ENCODE results near the gene RDM1. TPM values are rescaled to one million over a fixed set of nuclear protein-coding genes. Genes with fewer than 3 reads are reported as not detected.

The RDM1 gene
- total and polyA plus RNA-seq, 9 donors = 0.39 to 1.4 (median 0.76) TPM

- H3K9me3 ChIP-seq (replicated peaks; ENCODE audit: control insufficient read depth, low read depth, low read length) = no peaks in the 10 kb centered on the region
- no peaks in the 10 kb centered on the region for H3K36me3 ChIP-seq (ENCODE audit: control insufficient read depth, insufficient read depth, low read length)
- no peak overlapping the region for H3K4me3 ChIP-seq (ENCODE audit: low read length)
- 98% methylated on average over 5 of the region's 5 CpGs for WGBS (ENCODE audit: insufficient coverage)
- no peak for DNase-seq
- peaks cover 12% of the 10 kb centered on the region for H3K4me1 ChIP-seq (ENCODE audit: control insufficient read depth, insufficient read depth, low read length)
- H3K27me3 ChIP-seq (ENCODE audit: control insufficient read depth, insufficient read depth, low read length) = no peaks in the 10 kb centered on the region
- H3K27ac ChIP-seq (ENCODE audit: low read length) = no peak overlapping the region
Observed at GRCh38 chr17:35936063-35936462, 5.5 kb upstream of the RDM1 start.

- no peaks in the 10 kb centered on the region for H3K27me3 ChIP-seq (ENCODE audit: control insufficient read depth, insufficient read depth, low read length)
- WGBS (ENCODE audit: insufficient coverage) = 78% methylated on average over 8 of the region's 10 CpGs
- peaks cover 21% of the 10 kb centered on the region for H3K4me1 ChIP-seq (ENCODE audit: control insufficient read depth, insufficient read depth, low read length)
- DNase-seq = no peak
- no peak overlapping the region for H3K27ac ChIP-seq (ENCODE audit: low read length)
- no peaks in the 10 kb centered on the region for H3K36me3 ChIP-seq (ENCODE audit: control insufficient read depth, insufficient read depth, low read length)
- no peak overlapping the region for H3K4me3 ChIP-seq (ENCODE audit: low read length)
- H3K9me3 ChIP-seq (replicated peaks; ENCODE audit: control insufficient read depth, low read depth, low read length) = no peaks in the 10 kb centered on the region
Observed at GRCh38 chr17:35934760-35935159, 4.2 kb upstream of the RDM1 start.

- DNase-seq = peak; percentile 7
- Histone ChIP-seq H3K36me3 (ENCODE audit: control insufficient read depth, insufficient read depth, low read length) (no peaks in the 10 kb centered on the region), H3K4me3 (ENCODE audit: low read length) (no peak overlapping the region), H3K9me3 (replicated peaks; ENCODE audit: control insufficient read depth, low read depth, low read length) (no peaks in the 10 kb centered on the region), H3K4me1 (ENCODE audit: control insufficient read depth, insufficient read depth, low read length) (peaks cover 21% of the 10 kb centered on the region), H3K27ac (ENCODE audit: low read length) (no peak overlapping the region), H3K27me3 (ENCODE audit: control insufficient read depth, insufficient read depth, low read length) (no peaks in the 10 kb centered on the region)
Observed at GRCh38 chr17:35932586-35932985, 2.0 kb upstream of the RDM1 start.

GRCh38 chr17:35931794-35932425 is 1.3 kb upstream of the RDM1 start:
- H3K27me3 ChIP-seq (ENCODE audit: control insufficient read depth, insufficient read depth, low read length) = no peaks in the 10 kb centered on the region
- H3K9me3 ChIP-seq (replicated peaks; ENCODE audit: control insufficient read depth, low read depth, low read length) = no peaks in the 10 kb centered on the region
- H3K27ac ChIP-seq (ENCODE audit: low read length) = no peak overlapping the region
- WGBS (ENCODE audit: insufficient coverage) = 33% methylated on average over 4 of the region's 6 CpGs
- H3K36me3 ChIP-seq (ENCODE audit: control insufficient read depth, insufficient read depth, low read length) = no peaks in the 10 kb centered on the region
- H3K4me3 ChIP-seq (ENCODE audit: low read length) = no peak overlapping the region
- peak; percentile 59 for DNase-seq
- H3K4me1 ChIP-seq (ENCODE audit: control insufficient read depth, insufficient read depth, low read length) = peaks cover 21% of the 10 kb centered on the region

DNA sequence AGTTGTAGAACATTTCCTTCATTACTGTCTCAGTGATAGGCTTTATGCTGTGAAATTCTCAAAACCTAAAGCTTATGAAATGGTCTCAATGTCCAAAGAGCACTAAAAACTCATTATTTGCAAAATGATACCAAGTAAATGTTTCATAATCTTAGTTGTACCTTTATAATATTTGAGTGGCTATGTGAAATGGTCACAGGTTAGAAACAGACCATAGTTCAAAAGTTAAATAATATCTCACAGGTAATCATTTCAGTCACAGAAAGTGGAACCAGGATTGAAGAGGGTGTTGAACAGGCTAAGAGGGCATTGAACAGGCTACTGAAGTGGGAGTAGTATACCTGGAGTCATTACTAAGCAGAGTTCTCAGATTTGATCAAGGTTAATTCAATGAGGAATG is 2.9 kb downstream of the RDM1 start:
- Histone ChIP-seq H3K4me3 (ENCODE audit: low read length) (no peak overlapping the region), H3K27ac (ENCODE audit: low read length) (no peak overlapping the region), H3K4me1 (ENCODE audit: control insufficient read depth, insufficient read depth, low read length) (peaks cover 21% of the 10 kb centered on the region), H3K9me3 (replicated peaks; ENCODE audit: control insufficient read depth, low read depth, low read length) (no peaks in the 10 kb centered on the region), H3K27me3 (ENCODE audit: control insufficient read depth, insufficient read depth, low read length) (no peaks in the 10 kb centered on the region), H3K36me3 (ENCODE audit: control insufficient read depth, insufficient read depth, low read length) (no peaks in the 10 kb centered on the region)
- DNase-seq = no peak

DNA sequence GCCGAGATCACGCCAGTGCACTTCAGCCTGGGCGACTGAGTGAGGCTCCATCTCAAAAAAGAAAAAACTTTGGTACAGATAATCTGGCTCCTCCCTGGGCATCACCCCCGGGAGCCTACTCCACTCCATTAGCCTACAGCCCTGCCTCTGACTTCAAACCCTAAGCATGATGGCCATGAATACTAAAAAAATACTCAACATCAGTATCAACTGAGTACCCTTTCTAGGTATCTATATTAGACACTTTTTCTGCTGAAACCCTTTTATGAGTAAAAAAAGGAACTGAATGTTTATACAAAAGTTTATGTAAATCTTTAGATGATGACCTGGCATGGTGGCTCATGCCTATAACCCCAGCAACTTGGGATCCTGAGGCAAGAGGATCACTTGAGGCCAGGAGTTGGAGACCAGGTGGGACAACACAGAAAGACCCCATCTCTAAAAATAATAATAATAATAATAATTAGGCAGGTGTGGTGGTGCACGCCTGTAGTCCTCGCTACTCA is 6.9 kb downstream of the RDM1 start:
- Histone ChIP-seq H3K9me3 (replicated peaks; ENCODE audit: control insufficient read depth, low read depth, low read length) (no peaks in the 10 kb centered on the region), H3K27me3 (ENCODE audit: control insufficient read depth, insufficient read depth, low read length) (no peaks in the 10 kb centered on the region), H3K36me3 (ENCODE audit: control insufficient read depth, insufficient read depth, low read length) (no peaks in the 10 kb centered on the region), H3K4me3 (ENCODE audit: low read length) (no peak overlapping the region), H3K27ac (ENCODE audit: low read length) (no peak overlapping the region), H3K4me1 (ENCODE audit: control insufficient read depth, insufficient read depth, low read length) (no peaks in the 10 kb centered on the region)
- WGBS (ENCODE audit: insufficient coverage) = 92% methylated on average over 4 of the region's 6 CpGs
- DNase-seq = no peak

- H3K27ac ChIP-seq (ENCODE audit: low read length) = no peak overlapping the region
- no peaks in the 10 kb centered on the region for H3K36me3 ChIP-seq (ENCODE audit: control insufficient read depth, insufficient read depth, low read length)
- H3K4me1 ChIP-seq (ENCODE audit: control insufficient read depth, insufficient read depth, low read length) = no peaks in the 10 kb centered on the region
- no peaks in the 10 kb centered on the region for H3K27me3 ChIP-seq (ENCODE audit: control insufficient read depth, insufficient read depth, low read length)
- DNase-seq = no peak
- no peaks in the 10 kb centered on the region for H3K9me3 ChIP-seq (replicated peaks; ENCODE audit: control insufficient read depth, low read depth, low read length)
- H3K4me3 ChIP-seq (ENCODE audit: low read length) = no peak overlapping the region
- no CpG with 5 or more reads among the region's 1 CpG for WGBS (ENCODE audit: insufficient coverage)
Observed at GRCh38 chr17:35920229-35920628, 10.3 kb downstream of the RDM1 start.

DNA sequence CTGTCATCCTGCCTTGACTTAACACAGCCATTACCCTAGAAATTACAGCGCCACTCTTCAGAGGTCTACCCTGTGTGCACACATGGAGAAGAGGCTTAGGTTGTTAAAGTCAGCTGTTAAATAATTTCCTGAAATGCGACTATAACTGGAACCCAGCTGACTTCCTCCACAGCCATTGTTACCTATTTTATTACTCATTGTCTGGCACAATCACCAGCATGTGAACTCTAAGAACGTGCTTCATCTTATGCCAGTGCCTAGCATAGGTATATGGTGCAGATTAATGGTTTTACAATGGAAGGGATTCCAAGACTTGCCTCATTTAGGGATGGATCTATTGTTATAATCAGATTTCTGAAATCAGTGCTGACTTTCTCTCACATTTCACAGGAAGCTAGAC is 11.9 kb downstream of the RDM1 start:
- H3K27me3 ChIP-seq (ENCODE audit: control insufficient read depth, insufficient read depth, low read length) = no peaks in the 10 kb centered on the region
- H3K9me3 ChIP-seq (replicated peaks; ENCODE audit: control insufficient read depth, low read depth, low read length) = no peaks in the 10 kb centered on the region
- no peak overlapping the region for H3K27ac ChIP-seq (ENCODE audit: low read length)
- H3K36me3 ChIP-seq (ENCODE audit: control insufficient read depth, insufficient read depth, low read length) = no peaks in the 10 kb centered on the region
- H3K4me3 ChIP-seq (ENCODE audit: low read length) = no peak overlapping the region
- DNase-seq = peak; percentile 12
- no CpG with 5 or more reads among the region's 3 CpGs for WGBS (ENCODE audit: insufficient coverage)
- H3K4me1 ChIP-seq (ENCODE audit: control insufficient read depth, insufficient read depth, low read length) = no peaks in the 10 kb centered on the region

DNA sequence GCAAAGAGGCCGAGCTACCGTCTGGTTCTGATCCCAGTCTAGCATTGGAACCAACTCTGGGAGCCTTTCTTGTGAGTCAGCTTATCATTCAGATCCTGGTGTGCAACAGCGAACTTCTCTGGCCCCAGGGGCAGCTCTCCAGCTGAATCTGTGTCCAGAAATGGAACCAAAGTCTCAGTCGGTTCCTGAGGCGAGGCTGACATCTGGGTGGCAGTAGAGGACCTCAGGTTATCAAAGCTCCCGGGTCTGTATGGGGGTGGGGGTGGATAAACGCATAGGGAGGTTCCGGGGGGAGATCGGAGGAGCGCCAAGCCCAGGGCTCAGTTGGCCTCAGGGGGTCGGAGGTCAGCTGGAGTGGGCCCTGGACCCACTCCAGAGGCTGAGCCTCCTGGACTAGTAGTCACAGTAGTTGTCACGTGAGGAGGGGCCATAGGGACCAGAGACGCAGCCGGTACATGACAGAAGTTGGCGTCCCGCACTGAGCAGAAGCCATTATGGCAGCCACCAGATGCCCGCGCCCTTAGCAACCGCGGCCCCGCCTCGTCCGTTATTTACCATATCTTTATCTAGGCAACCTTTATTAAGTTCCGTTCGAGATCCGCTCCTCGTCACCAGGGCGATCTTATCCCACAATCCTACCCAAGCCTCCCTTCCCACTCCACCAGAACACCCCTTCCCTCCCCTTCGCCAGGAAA is 12.9 kb downstream of the RDM1 start:
- no peaks in the 10 kb centered on the region for H3K27me3 ChIP-seq (ENCODE audit: control insufficient read depth, insufficient read depth, low read length)
- DNase-seq = no peak
- H3K4me3 ChIP-seq (ENCODE audit: low read length) = no peak overlapping the region
- H3K9me3 ChIP-seq (replicated peaks; ENCODE audit: control insufficient read depth, low read depth, low read length) = no peaks in the 10 kb centered on the region
- no peaks in the 10 kb centered on the region for H3K36me3 ChIP-seq (ENCODE audit: control insufficient read depth, insufficient read depth, low read length)
- WGBS (ENCODE audit: insufficient coverage) = 95% methylated on average over 29 of the region's 29 CpGs
- H3K4me1 ChIP-seq (ENCODE audit: control insufficient read depth, insufficient read depth, low read length) = no peaks in the 10 kb centered on the region
- H3K27ac ChIP-seq (ENCODE audit: low read length) = no peak overlapping the region

GRCh38 chr17:35915153-35915964 is 15.2 kb downstream of the RDM1 start:
- H3K9me3 ChIP-seq (replicated peaks; ENCODE audit: control insufficient read depth, low read depth, low read length) = no peaks in the 10 kb centered on the region
- no peak overlapping the region for H3K4me3 ChIP-seq (ENCODE audit: low read length)
- H3K36me3 ChIP-seq (ENCODE audit: control insufficient read depth, insufficient read depth, low read length) = no peaks in the 10 kb centered on the region
- no peaks in the 10 kb centered on the region for H3K27me3 ChIP-seq (ENCODE audit: control insufficient read depth, insufficient read depth, low read length)
- no peaks in the 10 kb centered on the region for H3K4me1 ChIP-seq (ENCODE audit: control insufficient read depth, insufficient read depth, low read length)
- no CpG with 5 or more reads among the region's 3 CpGs for WGBS (ENCODE audit: insufficient coverage)
- no peak overlapping the region for H3K27ac ChIP-seq (ENCODE audit: low read length)
- DNase-seq = no peak
